HepG2 (cell line): Measurements from ENCODE around the gene SYNGR2. TPM values are rescaled to one million over a fixed set of nuclear protein-coding genes. Genes with fewer than 3 reads are reported as not detected.

Source experiments
- ATAC-seq: fragments of 200-7000 bp; cut with Tn5 transposase; 3 replicates; pipeline ENCODE4 v1.9.1; 2020; ENCODE audit warnings: mild to moderate bottlenecking, moderate library complexity
- BruUV-seq: library from RNA; stranded (reverse); fragments of 400-500 nt; replicated peaks from 2 replicates; lab custom pipeline; 2021; lab: Mats Ljungman, UMichigan
- CTCF ChIA-PET: fragments of 300-600 bp; formaldehyde crosslinking; extraction: SDS; loops from one replicate; lab custom pipeline; 2021; ENCODE audit warnings: low total read pairs, inconsistent platforms, low intra/inter-chr PET ratio; lab: Yijun Ruan, JAX
- POLR2A ChIA-PET: fragments of 350-600 bp; sonication (Branson Sonifier 250); formaldehyde crosslinking; loops from one replicate; lab custom pipeline; 2020; ENCODE audit warnings: antibody characterized with exemption, inconsistent platforms; lab: Yijun Ruan, JAX
- DNase-seq: peaks from one replicate; pipeline ENCODE4 v3.0.0-alpha.2; 2015; ENCODE audit warnings: low spot score
- FAIRE-seq: peaks from 3 replicates; lab custom pipeline; 2011; peaks lifted over from hg19 to GRCh38; lab: Jason Lieb, UNC
- H2AFZ ChIP-seq: one replicate; pipeline ENCODE4 v1.6.1; 2011; ENCODE audit warnings: low read length, inconsistent platforms
- H3K27ac ChIP-seq: fragments of 300-600 bp; 3 replicates; pipeline ENCODE4 v1.8.0; 2011; ENCODE audit warnings: mixed run types, mild to moderate bottlenecking, mixed read lengths, low read length, inconsistent platforms; ENCODE audit not compliant: insufficient read depth; ENCODE audit errors: extremely low read length
- H3K27me3 ChIP-seq, 2 experiments: fragments of 200-600 bp in 1 of 2; 2 replicates in 1 of 2; 3 replicates in 1 of 2; pipeline versions ENCODE4 v1.6.0 to v1.8.0; 2011; ENCODE audit warnings: low read length in 2 of 2, mild to moderate bottlenecking in 2 of 2, moderate library complexity in 2 of 2, inconsistent platforms in 1 of 2; ENCODE audit not compliant: insufficient read depth in 2 of 2, control insufficient read depth in 1 of 2
- H3K36me3 ChIP-seq, 2 experiments: fragments of 200-600 bp in 1 of 2; replicated peaks in 1 of 2; 2 replicates in 1 of 2; 3 replicates in 1 of 2; pipeline versions ENCODE4 v1.5.1 to v1.8.0; 2011; ENCODE audit warnings: low read length in 2 of 2, inconsistent platforms in 1 of 2; ENCODE audit not compliant: insufficient read depth in 2 of 2, control insufficient read depth in 1 of 2
- H3K4me1 ChIP-seq: 2 replicates; pipeline ENCODE4 v1.5.1; 2012; ENCODE audit warnings: low read length, inconsistent platforms; ENCODE audit not compliant: insufficient read depth
- H3K4me2 ChIP-seq: 2 replicates; pipeline ENCODE4 v1.6.0; 2011; ENCODE audit warnings: low read depth, low read length, inconsistent platforms
- H3K4me3 ChIP-seq, 3 experiments: fragments of 200-600 bp in 1 of 3; sonication (generic), shearing (Covaris generic) in 1 of 3; replicated peaks in 1 of 3; 2 replicates each; pipeline ENCODE4 v1.5.1; 2011 to 2016; ENCODE audit warnings: low read length in 3 of 3, inconsistent platforms in 2 of 3, low read depth in 2 of 3, mild to moderate bottlenecking in 2 of 3, control low read depth in 1 of 3, mixed read lengths in 1 of 3; ENCODE audit not compliant: insufficient read depth in 1 of 3
- H3K79me2 ChIP-seq: one replicate; pipeline ENCODE4 v1.6.1; 2011; ENCODE audit warnings: low read length, inconsistent platforms; ENCODE audit not compliant: insufficient read depth
- H3K9ac ChIP-seq: 2 replicates; pipeline ENCODE4 v1.6.0; 2011; ENCODE audit warnings: mild to moderate bottlenecking, low read depth, low read length, inconsistent platforms; ENCODE audit not compliant: insufficient read depth
- H3K9me3 ChIP-seq: 2 replicates; pipeline ENCODE4 v1.5.1; 2012; ENCODE audit warnings: mild to moderate bottlenecking, low read length
- H4K20me1 ChIP-seq: 2 replicates; pipeline ENCODE4 v1.6.0; 2011; ENCODE audit warnings: inconsistent platforms, mild to moderate bottlenecking, low read length, moderate library complexity; ENCODE audit not compliant: insufficient read depth
- GATAD1 ChIP-seq: IDR thresholded peaks from 2 replicates; pipeline ENCODE4 v1.6.1; 2016; ENCODE audit warnings: missing genetic modification reagents, missing compliant biosample characterization
- HDAC2 ChIP-seq: sonication (generic); formaldehyde crosslinking; IDR thresholded peaks from 2 replicates; pipeline ENCODE4 v1.4.0; 2020; ENCODE audit warnings: missing genetic modification reagents
- KLF12 ChIP-seq: sonication (generic); formaldehyde crosslinking; IDR thresholded peaks from 2 replicates; pipeline ENCODE4 v1.4.0; 2020; ENCODE audit warnings: missing genetic modification reagents, borderline replicate concordance
- NFKBIZ ChIP-seq: IDR thresholded peaks from 2 replicates; pipeline ENCODE4 v1.6.1; 2018; ENCODE audit warnings: missing genetic modification reagents, missing compliant biosample characterization
- POLR2A ChIP-seq, 2 experiments: IDR thresholded peaks; 2 replicates each; pipeline ENCODE4 v1.6.1; 2011; ENCODE audit warnings: low read depth in 2 of 2, low read length in 2 of 2, mild to moderate bottlenecking in 1 of 2, moderate library complexity in 1 of 2; ENCODE audit not compliant: insufficient read depth in 1 of 2
- REPIN1 ChIP-seq: sonication (generic); formaldehyde crosslinking; IDR thresholded peaks from 2 replicates; pipeline ENCODE4 v1.8.0; 2022; ENCODE audit warnings: missing genetic modification reagents, low read depth, mild to moderate bottlenecking, borderline replicate concordance
- TBX3 ChIP-seq: fragments of 450-650 bp; IDR thresholded peaks from 2 replicates; pipeline ENCODE4 v1.6.1; 2017; ENCODE audit warnings: antibody characterized with exemption, mild to moderate bottlenecking, inconsistent platforms, borderline replicate concordance
- ZC3H13 ChIP-seq: sonication (generic); formaldehyde crosslinking; IDR thresholded peaks from 2 replicates; pipeline ENCODE4 v1.8.1; 2023; ENCODE audit warnings: mild to moderate bottlenecking, missing genetic modification reagents, moderate library complexity
- ZMYM3 ChIP-seq: sonication (generic); formaldehyde crosslinking; IDR thresholded peaks from 2 replicates; pipeline ENCODE4 v1.5.1; 2020; ENCODE audit warnings: mild to moderate bottlenecking, missing genetic modification reagents
- ZNF17 ChIP-seq: sonication (generic); formaldehyde crosslinking; IDR thresholded peaks from 2 replicates; pipeline ENCODE4 v1.5.0; 2020; ENCODE audit warnings: mild to moderate bottlenecking, missing genetic modification reagents
- WGBS: methylation state at CpG from one replicate; pipeline ENCODE4 v1.1.6; 2017; ENCODE audit warnings: low lambda C conversion rate; 5-methylcytosine and 5-hydroxymethylcytosine counted together
- in situ Hi-C: cut with HindIII; loops from 2 replicates; pipeline ENCODE4 v1.10.0; 2017; ENCODE audit warnings: low pct_unique_long_range_greater_than_20kb; ENCODE audit not compliant: extremely low pct_ligation_motif_present
- intact Hi-C: fragments of 100-400 bp; cut with micrococcal nuclease; formaldehyde crosslinking; loops from one replicate; pipeline ENCODE4 v1.10.0; 2022; ENCODE audit not compliant: unreplicated experiment
- polyA plus RNA-seq, 8 experiments: library from polyadenylated mRNA; depleted of rRNA in 3 of 8; stranded (reverse) in 7 of 8; unstranded in 1 of 8; fragments of >200 nt; fragmentation: Illumina TruSeq in 4 of 8; extraction: Trizol in 4 of 8; gene quantifications; 2 replicates each; pipeline versions ENCODE4 v1.2.1 to v1.2.3, GENCODE V29; 2011 to 2016; ENCODE audit warnings: low read depth in 4 of 8, missing spikeins in 1 of 8, mixed read lengths in 1 of 8; ENCODE audit not compliant: insufficient read depth in 1 of 8
- total RNA-seq, 5 experiments: library from RNA; depleted of rRNA; stranded (reverse); fragments of >200 nt; fragmentation: Illumina TruSeq; extraction: Trizol; gene quantifications; 2 replicates each; pipeline ENCODE4 v1.2.3, GENCODE V29; 2016; ENCODE audit warnings: low read depth in 1 of 5

Gene SYNGR2
- total and polyA plus RNA-seq, 2 of the 13 experiments (the other 11 are each of a cell fraction or from before 2014, with no cell fraction given): 46.7 to 170 TPM

DNA sequence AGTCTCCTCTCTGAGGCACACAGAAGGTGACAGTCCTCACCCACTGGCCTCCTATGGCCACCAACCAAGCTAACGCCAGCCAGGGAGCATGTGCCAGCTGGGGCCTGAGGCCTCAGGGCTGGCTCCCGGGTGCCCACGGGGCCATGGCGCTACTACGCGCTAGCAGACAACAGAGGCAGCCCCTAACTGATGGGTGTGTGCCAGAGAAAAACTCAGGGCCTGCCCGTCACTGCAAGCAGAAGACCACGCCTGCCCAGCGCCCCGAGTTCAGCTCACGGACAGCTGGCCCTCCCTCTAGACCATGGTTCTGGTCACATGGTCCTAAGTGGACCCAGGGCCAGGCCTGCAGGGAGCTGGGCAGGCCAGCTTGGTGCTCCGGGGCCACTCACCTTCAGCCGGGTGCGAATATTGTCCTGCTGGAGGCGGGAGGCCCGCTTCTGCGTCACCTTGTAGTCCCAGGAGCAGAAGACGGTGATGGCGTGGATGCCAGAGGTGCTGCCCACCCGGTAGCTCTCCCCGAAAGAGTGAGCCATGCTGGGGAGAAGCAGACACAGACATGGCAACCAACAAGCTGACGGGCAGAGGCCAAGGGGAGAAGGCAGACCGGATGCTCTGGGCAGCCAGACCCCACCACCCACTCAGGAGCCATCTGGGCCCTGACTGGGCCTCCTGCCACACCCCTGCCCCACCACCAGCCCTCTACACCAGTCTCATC, 46.0 kb upstream of the SYNGR2 start:
- FAIRE-seq (no peak), ATAC-seq (no peak), DNase-seq (no peak)
- no peaks in the 10 kb centered on the region for H3K9me3 ChIP-seq
- intact Hi-C loops: no loop called here
- CTCF ChIA-PET: no interaction called here
- no peak overlapping the region for H3K4me2 ChIP-seq
- TF ChIP-seq KLF12 (no peak), POLR2A (IDR thresholded peaks at IDR 0.05; ENCODE audit: insufficient read depth in 1 of 2, low read depth in 2 of 2, low read length in 2 of 2) (0 out of 4 replicates have a peak, but pooled peaks of 1 of the 2 experiments have one; percentile 31)
- peaks cover 17% of the 10 kb centered on the region; the same call in 1 of the 2 replicates for H4K20me1 ChIP-seq
- H3K36me3 ChIP-seq: peaks cover 44 to 57% of the 10 kb centered on the region in 2 experiments; a peak in 4 of 5 replicates
- peaks cover 15% of the 10 kb centered on the region for H3K79me2 ChIP-seq
- H3K9ac ChIP-seq: no peak overlapping the region
- no TSS peak for BruUV-seq
- in situ Hi-C loops: no loop called here
- WGBS: 94% methylated on average over 20 of the region's 23 CpGs
- H3K27me3 ChIP-seq: no peaks in the 10 kb centered on the region
- H2AFZ ChIP-seq: no peak overlapping the region
- H3K27ac ChIP-seq: no peak overlapping the region
- H3K4me1 ChIP-seq: peaks cover 32% of the 10 kb centered on the region
- H3K4me3 ChIP-seq: no peak overlapping the region
- POLR2A ChIA-PET: no interaction called here

DNA sequence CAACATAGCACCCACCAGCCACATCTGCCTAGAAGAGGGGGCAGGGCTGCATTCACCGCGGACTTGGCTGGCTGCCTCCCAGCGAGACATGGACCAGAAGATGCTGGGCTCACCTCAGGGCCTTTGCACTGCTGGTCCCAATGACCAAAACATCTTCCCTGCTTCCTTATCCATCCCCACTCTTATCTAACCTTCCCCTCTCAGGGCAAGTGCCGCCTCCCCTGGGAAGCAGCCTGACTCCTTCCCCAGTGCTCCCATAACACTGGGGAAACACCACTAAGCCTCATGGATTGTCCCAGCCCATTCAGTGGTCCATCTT, 45.5 kb upstream of the SYNGR2 start:
- WGBS: 98% methylated on average over 4 of the region's 4 CpGs
- no peak for ATAC-seq
- ChIA-PET POLR2A (no interaction called here), CTCF (no interaction called here)
- Histone ChIP-seq H3K9ac (no peak overlapping the region), H3K36me3 (peaks cover 43 to 57% of the 10 kb centered on the region in 2 experiments; a peak in 4 of 5 replicates), H3K9me3 (no peaks in the 10 kb centered on the region), H3K27ac (no peak overlapping the region), H2AFZ (no peak overlapping the region), H3K4me1 (peaks cover 27% of the 10 kb centered on the region), H3K4me3 (no peak overlapping the region), H3K79me2 (peaks cover 19% of the 10 kb centered on the region), H3K27me3 (no peaks in the 10 kb centered on the region), H4K20me1 (peaks cover 12% of the 10 kb centered on the region; the same call in 1 of the 2 replicates), H3K4me2 (no peak overlapping the region)
- no peak for TF ChIP-seq REPIN1 (CRISPR knock-in tag)
- TF ChIP-seq ZC3H13 (CRISPR knock-in tag): 0 out of 2 replicates have a peak, but pooled peaks have one; percentile 30
- no peak for TF ChIP-seq ZNF17 (CRISPR knock-in tag)
- TF ChIP-seq HDAC2 (CRISPR knock-in tag): no peak
- TF ChIP-seq GATAD1 (CRISPR knock-in tag): no peak
- no peak for TF ChIP-seq TBX3
- peak; percentile 35; the same call in 1 of the 2 replicates for TF ChIP-seq ZMYM3 (CRISPR knock-in tag)
- TF ChIP-seq NFKBIZ (CRISPR knock-in tag): no peak
- in situ Hi-C loops: no loop called here
- FAIRE-seq: no peak
- intact Hi-C loops: no loop called here
- DNase-seq: no peak
- BruUV-seq: no TSS peak
